HG03378 (cell line): ENCODE results near the gene SEPTIN2.
"Not testable (repeated sequence)": the region's sequence is repeated elsewhere in the genome, so short reads cannot be mapped to it uniquely, and the experiment has no call there.

ENCODE experiments used
- ATAC-seq: cut with Tn5 transposase; IDR thresholded peaks from one replicate; pipeline ENCODE4 v1.9.1; 2021; ENCODE audit warnings: mild to moderate bottlenecking, moderate library complexity; ENCODE audit not compliant: unreplicated experiment

SEPTIN2 gene

DNA sequence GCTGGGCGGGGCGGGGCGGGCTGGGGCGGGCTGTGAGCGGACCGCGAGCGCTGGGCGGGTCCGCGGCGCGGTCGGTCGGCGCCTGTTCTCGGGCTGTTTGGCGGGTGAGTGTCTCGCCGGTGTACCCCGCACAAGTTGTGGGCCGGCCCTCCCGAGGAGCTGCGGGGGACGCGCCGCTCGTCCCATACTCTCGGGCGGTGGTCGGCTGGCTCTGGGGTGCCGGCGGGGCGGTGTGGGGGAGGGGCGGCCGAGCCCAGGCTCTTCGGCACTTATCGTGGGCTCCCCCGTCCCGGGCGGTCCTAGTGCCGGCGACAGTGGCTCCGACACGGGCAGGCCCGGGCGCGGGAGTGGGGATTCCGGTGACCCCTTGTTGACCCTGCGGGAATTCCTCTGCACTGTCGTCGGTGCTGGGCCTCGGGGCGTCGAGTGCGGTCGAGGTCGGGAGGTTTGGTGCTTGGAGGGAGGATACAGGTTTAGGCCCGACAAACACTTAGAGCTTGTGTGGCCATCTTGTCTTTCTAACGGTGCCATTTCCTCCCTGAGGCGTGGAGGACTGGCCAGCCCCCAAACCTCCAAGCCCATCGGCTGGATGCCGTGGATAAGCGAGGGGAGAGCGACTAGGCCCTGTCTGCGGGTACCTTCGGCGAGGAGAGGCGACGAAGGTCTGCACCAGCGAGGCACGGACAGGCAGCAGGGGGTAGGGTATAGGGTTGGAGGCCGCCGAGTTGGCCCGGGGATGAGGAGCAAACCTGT is at the start of gene SEPTIN2:
Gene SEPTIN2 (plus strand): TSS at position 47 of the 753 bp plus-strand sequence. CDS start 8,308 bp downstream, outside the sequence.
- peak; percentile 19 for ATAC-seq

DNA sequence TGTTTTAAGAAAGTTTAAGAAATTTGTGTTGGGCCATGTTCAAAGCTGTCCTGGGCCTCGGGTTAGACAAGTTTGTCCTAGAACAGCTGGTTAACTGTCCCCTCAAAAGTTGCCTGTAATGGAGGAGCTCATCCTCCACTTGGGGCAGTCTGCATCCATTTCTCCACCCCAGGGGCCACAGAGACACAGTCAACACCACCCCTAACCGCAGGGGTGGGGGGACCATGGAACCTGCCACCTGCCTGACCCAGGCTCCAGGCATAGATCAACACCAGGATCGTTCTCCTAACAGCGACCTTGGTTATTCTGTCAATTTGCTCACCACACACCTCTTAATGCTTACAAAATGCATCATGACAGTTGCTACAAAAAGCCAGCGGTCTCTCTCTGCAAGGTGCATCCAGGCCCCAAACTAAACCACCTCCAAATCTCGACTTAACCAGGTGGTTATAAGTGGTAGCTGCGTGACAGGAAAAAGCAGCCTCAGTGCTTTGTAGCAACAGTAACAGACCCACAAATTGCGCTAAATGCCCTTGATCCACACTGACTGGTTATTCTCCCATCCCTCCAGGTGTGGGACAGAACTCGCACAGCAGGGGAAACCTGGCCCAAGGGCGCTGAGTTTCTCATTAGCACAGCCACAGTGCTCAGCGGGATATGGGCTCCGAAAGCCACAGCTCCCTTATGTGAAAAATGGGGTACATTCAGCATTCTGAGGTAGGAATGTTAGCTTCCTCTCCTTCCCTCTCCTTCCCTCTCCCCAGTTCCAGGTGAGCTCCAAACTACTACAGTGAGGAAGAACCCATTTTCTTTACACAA is 48.3 kb upstream of the SEPTIN2 start:
- ATAC-seq, result no peak

DNA sequence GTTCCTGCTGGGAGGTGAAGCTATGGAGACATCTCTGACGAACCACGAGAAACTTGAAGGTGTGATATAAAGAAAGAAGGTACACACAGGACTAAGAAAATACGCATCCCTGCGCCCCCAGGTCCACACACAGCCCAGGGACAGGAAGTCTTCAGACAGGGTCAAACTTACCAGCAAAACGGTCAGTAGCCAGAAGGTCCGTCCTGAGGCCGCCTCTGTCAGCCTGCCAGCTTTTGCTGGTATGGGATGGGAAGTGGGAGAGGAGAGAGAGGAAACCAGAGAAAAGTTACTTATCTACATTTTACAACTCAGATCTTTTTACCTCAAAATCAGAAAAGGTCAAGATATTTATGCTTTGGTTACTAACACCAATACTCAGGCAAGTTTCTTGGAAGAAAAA is 47.4 kb upstream of the SEPTIN2 start:
- ATAC-seq, result no peak

DNA sequence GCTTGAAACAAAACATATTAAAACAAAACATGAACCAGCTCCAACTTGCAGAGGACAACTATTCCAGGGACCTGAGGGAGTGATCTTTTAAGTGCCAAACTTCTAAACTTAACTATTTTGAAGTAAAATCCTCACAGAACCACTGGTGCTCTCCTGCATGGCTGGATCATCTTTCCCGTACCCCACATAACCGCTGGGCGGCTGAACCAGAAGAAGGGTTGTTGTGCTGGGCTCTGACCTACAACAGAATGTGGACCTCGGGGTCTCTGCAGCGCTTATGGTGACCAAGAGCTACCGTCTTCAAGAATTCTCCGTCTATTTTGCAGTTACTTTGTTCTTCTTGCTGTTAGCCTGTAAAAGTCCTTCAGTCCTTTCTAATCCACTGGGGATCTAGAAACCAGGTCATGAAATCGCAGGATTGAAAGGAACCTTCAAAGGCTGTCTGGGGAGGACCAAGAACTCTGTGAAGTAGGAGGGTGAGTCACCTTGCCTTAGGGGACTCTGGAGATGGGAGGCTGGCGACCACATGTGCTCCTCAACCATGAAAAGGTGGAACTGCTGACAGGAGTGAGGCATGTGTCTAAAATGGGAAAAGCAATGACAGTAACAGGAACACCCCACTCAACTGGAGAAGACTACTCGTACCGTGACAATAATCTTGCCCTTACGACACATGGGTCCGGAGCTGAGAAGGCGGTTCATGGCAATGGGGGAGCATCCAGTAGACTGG is 46.8 kb upstream of the SEPTIN2 start:
- no peak for ATAC-seq

DNA sequence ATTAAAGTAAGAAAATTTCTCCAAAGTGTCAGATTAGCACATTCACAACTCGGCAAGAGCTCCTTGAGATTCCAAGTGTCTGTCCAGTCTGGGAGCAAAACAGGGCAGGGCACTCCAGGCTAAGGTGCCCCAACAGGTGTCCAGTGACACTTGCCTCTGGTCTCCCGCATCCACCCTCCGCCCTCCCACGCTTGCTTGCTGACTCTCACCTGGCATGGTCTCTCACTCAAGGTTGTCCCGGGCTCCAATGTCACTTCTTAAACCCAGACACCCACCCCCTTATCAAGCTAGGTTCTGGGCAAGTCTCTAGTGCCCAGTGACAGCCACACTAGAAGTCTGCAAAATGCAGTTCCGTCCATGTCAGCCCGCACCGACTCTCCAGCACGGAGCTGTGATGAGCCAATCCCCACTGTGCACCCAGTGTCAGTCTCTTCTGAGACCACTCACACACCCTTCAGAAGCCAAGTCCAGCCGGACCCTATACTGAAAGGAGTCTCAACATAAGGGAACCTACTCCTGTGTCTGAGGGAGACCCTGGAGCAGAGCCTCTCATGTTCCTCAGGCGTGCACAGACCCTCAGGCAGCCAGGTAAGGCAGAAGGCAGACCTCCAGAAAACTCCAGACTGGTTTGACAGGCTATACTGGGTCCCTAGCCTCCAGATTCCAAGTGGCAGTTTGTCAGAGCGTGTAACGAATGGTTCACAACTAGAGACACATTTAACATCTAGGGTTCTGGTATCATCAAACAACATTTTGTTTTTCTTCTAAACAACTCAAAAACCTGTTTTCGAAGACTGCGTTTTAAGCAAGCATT is 45.8 kb upstream of the SEPTIN2 start:
- ATAC-seq, result no peak

DNA sequence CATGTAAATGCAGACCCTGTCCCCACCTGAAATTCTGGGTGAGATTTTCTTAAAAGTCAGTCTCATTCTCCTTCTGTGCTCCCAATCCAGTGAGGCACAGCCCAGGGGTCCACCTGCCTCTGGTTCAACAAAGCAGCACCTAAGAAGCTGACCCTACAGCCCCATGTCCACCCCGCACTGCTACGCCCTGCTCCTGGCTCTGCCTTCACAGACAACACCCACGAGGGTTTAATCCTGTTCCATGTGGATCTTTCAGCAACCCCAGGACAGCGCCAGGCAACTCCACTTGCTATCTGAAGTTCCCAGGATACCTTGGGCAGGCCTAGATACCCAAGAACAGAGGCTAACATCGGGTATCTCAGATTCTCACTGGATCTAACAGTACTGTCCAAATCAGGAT is 45.2 kb upstream of the SEPTIN2 start:
- ATAC-seq, result no peak

DNA sequence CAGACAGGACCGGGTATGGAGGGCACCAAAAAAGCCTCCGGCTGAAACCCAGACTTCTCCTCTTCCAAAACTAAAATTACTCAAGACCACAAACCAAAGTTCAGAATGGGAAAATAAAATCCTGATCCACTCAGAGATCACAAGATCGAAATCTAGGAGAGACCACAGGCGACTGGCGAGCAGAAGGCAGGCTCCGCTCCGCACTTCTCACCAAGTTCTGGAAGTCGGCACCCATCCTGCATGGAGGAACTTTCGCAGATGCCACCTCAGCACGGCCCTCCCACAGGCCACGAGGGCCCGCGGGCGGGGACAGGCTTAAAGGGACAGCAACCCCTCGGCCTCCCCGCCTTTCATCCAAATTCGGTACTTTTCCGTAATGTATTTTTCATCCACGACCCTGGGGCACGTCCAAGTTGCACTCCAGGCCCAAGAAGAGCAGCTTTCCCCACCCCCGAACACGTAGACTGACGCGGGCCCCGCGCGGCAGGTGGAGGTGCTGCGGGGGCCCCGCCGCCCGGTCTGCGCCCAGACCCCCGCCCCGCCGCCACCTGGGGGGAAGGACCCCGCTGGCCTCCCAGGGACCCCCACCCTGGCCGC is 43.9 kb upstream of the SEPTIN2 start:
- no peak for ATAC-seq

DNA sequence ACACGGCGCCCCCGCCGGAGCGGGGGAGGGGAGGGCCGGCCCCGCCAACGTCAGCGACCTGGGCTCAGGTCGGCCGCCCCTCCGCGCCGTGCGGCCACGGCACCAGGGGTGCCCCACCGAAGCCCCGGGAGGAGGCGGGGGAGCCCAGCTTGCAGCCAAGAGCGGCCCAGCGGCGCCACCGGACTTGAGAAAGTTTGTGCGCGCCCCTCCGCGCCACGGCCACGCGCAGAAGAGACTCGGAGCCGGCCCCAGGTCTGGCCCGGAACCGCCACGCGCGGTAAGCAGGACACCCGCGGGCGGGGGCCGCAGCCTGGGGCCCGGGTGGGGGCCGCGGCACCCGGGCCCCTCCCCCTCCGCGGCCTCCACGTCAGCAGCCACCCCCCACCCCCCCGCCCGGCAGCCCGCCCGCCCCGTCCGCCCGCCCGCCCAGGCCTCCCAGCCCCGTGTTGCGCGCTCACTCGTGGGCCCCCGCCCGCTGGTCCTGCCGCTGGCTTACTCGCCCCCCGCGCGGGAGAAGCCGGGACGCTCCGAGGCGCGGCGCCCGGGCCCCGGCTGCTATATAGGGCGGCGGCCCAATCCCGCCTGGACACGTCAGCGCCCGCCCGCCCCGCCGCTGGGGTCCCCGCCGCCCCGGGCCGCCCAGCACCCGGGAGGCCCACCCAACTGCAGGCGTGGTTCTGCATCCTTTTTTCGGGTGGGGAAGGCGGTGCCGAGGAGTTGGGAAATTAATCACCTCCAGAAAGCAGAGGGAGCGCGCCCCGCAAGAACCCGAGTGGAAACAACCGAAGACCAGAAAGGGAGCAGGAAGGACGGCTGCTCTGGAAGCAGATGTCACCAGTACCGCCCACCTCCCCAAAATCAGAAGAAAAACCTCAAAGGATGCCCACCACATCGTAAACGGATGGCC is 43.2 kb upstream of the SEPTIN2 start:
- ATAC-seq, result no peak

DNA sequence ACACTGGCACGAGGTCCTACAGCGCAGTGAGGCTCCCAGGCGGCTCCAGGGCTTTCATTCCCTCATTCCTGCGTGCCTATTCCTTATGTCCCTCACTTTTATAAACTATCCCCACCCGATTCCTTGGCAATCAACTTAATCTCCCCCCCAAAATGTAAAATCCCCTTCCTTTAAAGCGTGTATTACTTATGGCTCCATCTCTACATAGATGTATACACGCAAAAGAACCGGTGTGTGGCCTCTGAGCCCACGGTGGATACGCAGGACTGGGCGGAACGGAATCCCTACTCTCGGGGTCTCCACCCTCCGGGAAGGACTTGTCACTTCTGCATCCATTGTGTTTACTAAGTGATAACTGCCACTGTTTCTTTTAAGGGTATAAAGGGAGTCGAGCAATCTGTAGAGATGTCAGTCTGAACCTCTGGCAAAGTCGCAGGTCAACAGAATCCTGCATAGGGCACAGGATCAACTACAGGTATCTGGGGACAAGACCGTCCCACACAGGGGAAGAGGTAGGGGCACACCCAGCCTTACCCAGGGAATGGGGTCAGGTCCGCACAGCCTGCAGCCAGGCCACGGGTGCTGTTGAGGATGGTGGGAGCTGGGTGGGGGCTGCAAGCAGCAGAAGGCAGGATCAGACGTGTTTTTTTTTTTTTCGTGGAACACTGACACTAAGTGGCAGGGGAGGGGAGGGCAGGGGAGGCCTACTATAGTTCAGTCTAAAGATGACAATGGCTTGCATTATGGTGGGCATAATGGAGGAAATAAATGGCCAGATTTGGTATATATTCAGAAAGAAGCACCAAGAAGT is 42.3 kb upstream of the SEPTIN2 start:
- no peak for ATAC-seq

DNA sequence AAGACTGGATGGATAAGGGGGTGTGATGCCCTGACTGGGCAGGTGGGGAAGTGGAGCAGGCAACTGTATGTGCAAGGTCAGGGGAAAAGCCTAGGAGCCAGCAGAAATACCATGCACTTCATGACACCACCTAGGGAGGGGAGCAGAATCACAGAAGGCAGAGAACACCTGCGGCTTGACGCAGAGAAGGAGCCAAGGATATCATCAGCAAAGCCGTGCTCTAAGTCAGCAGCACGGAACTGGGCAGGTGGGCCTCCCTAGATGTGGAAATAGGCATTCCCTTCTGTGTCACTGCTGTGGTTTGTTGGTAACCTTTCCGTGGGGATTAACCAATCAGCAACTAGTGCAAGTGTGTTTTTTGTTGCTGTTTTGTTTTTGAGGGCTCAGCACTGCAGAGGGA is 41.6 kb upstream of the SEPTIN2 start:
- no peak for ATAC-seq

DNA sequence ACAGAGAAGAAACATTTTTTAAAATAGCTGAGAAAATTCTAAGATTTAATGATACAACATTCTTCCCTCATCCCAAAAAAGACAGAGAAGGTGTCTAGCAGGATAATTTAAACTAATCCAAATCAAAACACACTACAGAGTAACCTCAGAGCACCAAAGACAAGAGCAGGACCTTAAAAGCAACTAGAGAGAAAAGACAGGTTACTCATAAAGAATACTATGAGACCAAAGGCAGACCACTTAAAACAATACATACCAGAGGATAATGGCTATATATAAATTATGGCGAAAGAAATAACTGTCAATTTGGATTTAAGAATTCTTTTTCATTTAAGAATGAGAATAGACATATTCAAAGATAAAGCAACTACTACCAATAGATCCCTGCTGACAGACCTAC is 40.2 kb upstream of the SEPTIN2 start:
- no peak for ATAC-seq

DNA sequence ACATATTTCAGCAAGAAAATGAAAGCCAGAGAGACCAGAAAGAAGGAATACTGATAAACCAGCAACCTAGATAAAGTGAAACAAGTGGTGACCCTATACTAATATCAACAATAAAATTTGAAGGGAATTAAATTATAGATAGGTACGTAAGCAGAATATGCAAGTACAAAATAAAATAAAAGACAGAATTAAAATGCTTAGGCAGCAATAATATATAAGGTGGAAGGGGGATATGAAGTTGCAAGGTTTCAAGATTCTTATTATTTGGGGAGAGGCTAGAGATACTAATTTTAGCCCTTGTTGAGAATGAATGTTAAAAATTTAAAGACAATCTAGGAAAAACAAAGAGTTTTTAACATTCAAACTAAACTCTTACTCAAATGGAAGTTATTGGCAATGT is 39.8 kb upstream of the SEPTIN2 start:
- ATAC-seq, result no peak

DNA sequence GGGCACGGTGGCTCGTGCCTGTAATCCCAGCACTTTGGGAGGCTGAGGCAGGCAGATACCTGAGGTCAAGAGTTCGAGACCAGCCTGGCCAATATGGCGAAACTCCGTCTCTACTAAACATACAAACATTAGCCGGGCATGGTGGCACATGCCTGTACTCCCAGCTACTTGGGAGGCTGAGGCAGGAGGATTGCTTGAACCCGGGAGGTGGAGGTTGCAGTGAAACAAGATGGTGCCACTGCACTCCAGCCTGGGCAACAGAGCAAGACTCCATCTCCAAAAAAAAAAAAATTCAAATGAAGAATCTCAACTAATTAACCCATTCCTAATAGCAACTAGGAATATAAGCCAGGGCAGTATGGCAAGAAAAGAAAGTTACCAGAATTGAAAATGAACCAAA is 37.4 kb upstream of the SEPTIN2 start:
- ATAC-seq, result not testable (repeated sequence)

DNA sequence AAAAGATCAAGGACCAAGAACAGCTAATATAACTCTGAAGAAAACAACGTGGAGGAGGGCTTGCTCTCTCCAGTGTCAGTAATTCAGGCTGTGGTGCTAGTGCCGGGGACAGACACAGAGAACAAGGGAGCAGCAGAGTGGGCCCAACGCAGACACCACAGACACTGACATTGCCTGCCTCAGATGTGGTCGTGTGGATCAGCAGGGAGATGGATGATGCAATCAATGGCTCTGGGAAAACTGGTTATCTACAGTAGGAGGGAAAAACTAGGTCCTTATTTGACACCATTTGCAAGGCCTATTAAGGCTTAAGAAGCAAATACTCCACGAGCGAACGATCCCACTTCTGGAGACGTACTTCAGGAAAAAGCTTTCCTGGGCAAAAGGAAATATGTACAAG is 36.3 kb upstream of the SEPTIN2 start:
- no peak for ATAC-seq

DNA sequence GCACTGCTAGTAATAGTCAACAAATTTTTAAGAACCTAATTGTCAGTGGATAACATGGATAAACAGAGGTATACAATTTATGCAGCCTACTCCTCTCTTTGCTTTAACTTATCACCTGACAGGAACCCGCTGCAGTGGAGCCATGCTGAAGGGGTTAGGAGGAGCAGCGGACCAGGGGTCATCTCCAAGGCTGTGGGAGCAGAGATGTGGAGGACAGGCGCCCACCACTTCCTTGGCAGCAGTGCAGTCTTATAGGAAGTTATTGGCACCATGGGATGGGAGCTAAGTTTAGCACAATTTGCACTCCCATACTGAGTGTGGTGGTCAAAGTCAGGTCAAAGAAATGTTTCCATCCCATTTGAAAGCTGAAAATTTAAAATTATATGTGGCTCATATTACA is 35.9 kb upstream of the SEPTIN2 start:
- ATAC-seq, result no peak

DNA sequence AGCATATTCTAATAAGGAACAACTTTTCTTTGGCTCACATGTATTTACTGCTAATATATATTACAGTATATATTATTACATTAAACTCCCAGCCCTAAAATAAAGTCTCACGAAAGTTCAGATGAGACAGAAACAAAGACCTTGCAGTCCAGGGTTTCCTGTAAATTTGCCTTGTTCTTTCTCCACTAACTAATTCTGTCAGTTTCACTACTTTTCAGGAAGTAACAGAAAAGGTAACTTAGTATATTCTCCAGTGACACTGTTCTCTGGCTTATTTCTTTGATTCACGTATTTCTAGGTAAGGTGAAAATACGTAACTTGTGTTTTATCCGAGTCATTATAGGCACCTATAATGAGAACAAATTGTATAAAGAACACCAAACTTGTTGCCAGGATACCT is 35.4 kb upstream of the SEPTIN2 start:
- no peak for ATAC-seq

DNA sequence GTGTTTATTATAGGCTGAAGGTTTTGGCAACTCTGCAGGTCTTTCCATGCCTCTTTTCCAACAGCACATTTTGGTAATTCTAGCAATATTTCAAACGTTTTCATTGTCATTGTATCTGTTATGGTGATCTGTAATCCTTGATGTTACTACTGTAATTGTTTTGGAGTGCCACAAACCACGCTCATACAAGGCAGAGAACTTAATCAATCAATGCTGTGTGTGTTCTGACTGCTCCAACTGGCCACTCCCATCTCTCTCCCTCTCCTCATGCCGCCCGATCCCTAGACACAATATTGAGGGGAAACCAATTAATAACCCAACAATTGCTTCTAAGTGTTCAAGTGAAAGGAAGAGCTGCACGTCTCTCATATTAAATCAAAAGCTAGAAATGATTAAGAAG is 33.2 kb upstream of the SEPTIN2 start:
- ATAC-seq, result no peak

DNA sequence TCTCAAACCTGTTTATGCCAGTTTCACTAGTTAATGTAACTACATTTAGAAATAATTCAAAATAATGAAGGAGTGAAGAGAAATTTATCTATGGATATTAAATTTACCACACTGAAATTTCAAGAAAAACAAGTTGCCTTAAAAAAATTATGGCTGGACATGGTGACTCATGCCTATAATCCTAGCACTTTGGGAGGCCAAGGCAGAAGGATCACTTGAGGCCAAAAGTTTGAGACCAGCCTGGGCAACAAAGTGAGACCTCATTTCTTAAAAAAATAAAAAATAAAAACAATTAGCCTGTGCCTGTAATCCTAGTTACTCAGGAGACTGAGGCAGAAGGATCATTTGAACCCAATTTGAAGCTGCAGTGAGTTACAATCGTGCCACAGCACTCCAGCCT is 30.1 kb upstream of the SEPTIN2 start:
- no peak for ATAC-seq
